Sigmoid colon (tissue), 7 donors: Measurements from ENCODE around the gene ASPN. TPM values are rescaled to one million over a fixed set of nuclear protein-coding genes. Genes with fewer than 3 reads are reported as not detected.

Source experiments
- DNase-seq: peaks from one replicate; pipeline ENCODE4 v3.0.0-alpha.2; 2019
- H3K27ac ChIP-seq, 4 donors: fragments of 200-600 bp; sonication (generic); one replicate each; pipeline ENCODE4 v1.5.1; 2016 to 2019; ENCODE audit warnings: mild to moderate bottlenecking in 1 of 4
- H3K27me3 ChIP-seq, 3 donors: fragments of 200-600 bp; sonication (generic); one replicate each; pipeline ENCODE4 v1.5.1; 2019; ENCODE audit warnings: mild to moderate bottlenecking in 1 of 3
- H3K36me3 ChIP-seq, 4 donors: fragments of 200-600 bp; sonication (generic); one replicate each; pipeline ENCODE4 v1.5.1; 2016 to 2019
- H3K4me1 ChIP-seq, 4 donors: fragments of 200-600 bp; sonication (generic); one replicate each; pipeline ENCODE4 v1.5.1; 2017 to 2019
- H3K4me3 ChIP-seq, 4 donors: fragments of 200-600 bp; sonication (generic); one replicate each; pipeline ENCODE4 v1.5.1; 2017 to 2019; ENCODE audit warnings: mild to moderate bottlenecking in 2 of 4, moderate library complexity in 1 of 4
- H3K9me3 ChIP-seq, 4 donors: fragments of 200-600 bp in 3 of 4; sonication (generic) in 3 of 4; one replicate each; pipeline versions ENCODE4 v1.5.1 to v1.6.1; 2013 to 2019
- CTCF ChIP-seq, 4 experiments: fragments of 450-650 bp in 3 of 4; fragments of 200-600 bp in 1 of 4; IDR thresholded peaks; one replicate each; pipeline ENCODE4 v1.5.1; 2016 to 2019; ENCODE audit warnings: antibody characterized with exemption in 4 of 4, mild to moderate bottlenecking in 3 of 4, moderate library complexity in 2 of 4
- EP300 ChIP-seq, 4 donors: sonication (generic); formaldehyde crosslinking; IDR thresholded peaks; one replicate each; pipeline ENCODE4 v1.6.1; 2017; ENCODE audit warnings: antibody characterized with exemption in 4 of 4
- POLR2A ChIP-seq, 2 donors: fragments of 450-650 bp; IDR thresholded peaks; one replicate each; pipeline ENCODE4 v1.6.1; 2016; ENCODE audit warnings: antibody characterized with exemption in 2 of 2, mild to moderate bottlenecking in 2 of 2, moderate library complexity in 2 of 2
- POLR2AphosphoS5 ChIP-seq, 4 donors: sonication (generic); formaldehyde crosslinking; IDR thresholded peaks; one replicate each; pipeline ENCODE4 v1.6.1; 2017; ENCODE audit warnings: antibody characterized with exemption in 4 of 4
- WGBS, 2 donors: extraction: QIAGEN DNeasy Blood & Tissue Kit; methylation state at CpG; one replicate each; pipeline ENCODE4 v1.1.7; 2013; 5-methylcytosine and 5-hydroxymethylcytosine counted together
- intact Hi-C: fragments of 100-400 bp; cut with DNase I; formaldehyde crosslinking; loops from one replicate; pipeline ENCODE4 v1.15.1; 2023
- polyA plus RNA-seq, 3 donors: library from polyadenylated mRNA; stranded (reverse); fragments of 200-250 nt; gene quantifications; one replicate each; pipeline ENCODE4 v1.2.3, GENCODE V29; 2013
- total RNA-seq, 4 donors: library from RNA; depleted of rRNA; stranded (reverse); fragments of >200 nt; gene quantifications; one replicate each; pipeline ENCODE4 v1.1.0, GENCODE V29; 2016
- donor health status: healthy with polysubstance abuse.
- donor health status: Bipolar disorder and iron deficiency.
- donor health status: healthy.

The ASPN gene
- total and polyA plus RNA-seq, 7 donors, result 1.5 to 96.9 (median 9.4) TPM

DNA sequence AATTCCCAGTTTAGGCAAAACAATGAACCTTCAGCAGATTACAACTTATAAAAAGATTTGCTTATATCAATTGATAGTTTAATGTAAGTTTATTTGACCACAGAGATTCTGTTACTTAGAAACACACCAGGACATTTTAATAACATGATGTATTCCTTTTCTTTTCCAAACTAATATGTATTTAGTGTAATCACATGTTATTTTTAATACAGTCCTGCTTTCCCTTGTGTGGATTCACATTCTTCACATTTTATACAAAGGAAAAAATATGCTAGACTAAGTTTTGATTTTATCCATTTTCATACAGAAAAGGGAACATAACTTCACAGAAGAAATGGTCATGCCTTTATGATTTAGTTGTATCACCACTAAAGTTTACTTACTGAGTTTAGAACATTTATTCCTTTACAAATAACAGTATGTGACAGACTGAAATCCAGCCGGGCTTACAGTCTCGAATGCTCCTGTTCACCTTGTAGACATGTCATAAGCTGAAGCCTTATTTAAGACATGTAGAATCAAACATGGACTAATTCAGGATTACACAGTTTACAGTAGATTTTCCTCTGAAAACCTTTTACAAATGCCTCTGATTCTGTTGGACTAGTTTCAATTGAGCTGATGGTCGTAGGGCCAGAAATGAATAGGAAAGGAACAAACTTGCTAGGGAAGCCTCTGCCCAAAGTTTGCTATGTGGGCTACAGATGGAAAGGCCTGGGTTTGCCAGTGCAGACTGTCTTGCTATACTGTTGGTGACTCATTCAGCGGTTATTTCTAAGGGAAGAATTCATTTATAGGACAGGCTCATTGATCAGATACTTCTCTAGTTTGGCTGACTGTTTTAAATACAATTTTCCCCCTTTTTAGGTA, 6.6 kb upstream of the ASPN start:
- Histone ChIP-seq H3K27ac (peak overlapping the region; percentile 30 to 78 (median 64)), H3K4me1 (peaks cover 0 to 69% (median 39%) of the 10 kb centered on the region in 4 donors), H3K4me3 (no peak overlapping the region), H3K36me3 (no peaks in the 10 kb centered on the region), H3K9me3 (no peaks in the 10 kb centered on the region), H3K27me3 (no peaks in the 10 kb centered on the region)
- intact Hi-C loops, result loop anchor here (5.0 kb wide), 1 partner anchor 118 kb away; no protein-coding TSS in a partner anchor
- TF ChIP-seq POLR2AphosphoS5 (IDR thresholded peaks at IDR 0.05) (no peak), EP300 (IDR thresholded peaks at IDR 0.05) (no peak), CTCF (IDR thresholded peaks at IDR 0.05) (no peak), POLR2A (IDR thresholded peaks at IDR 0.05) (no peak)
- 71 to 82% methylated on average over 4 of the region's 4 CpGs for WGBS, 2 donors
- no peak for DNase-seq

GRCh38 chr9:92486371-92486770, 4.1 kb upstream of the ASPN start:
- no peak for TF ChIP-seq EP300 (IDR thresholded peaks at IDR 0.05)
- no peak for TF ChIP-seq CTCF (IDR thresholded peaks at IDR 0.05)
- TF ChIP-seq POLR2A (IDR thresholded peaks at IDR 0.05), result no peak
- no peak for TF ChIP-seq POLR2AphosphoS5 (IDR thresholded peaks at IDR 0.05)
- WGBS, 2 donors, result 83 to 95% methylated on average over 3 of the region's 3 CpGs
- intact Hi-C loops, result loop anchor here (5.0 kb wide), 1 partner anchor 121 kb away; no protein-coding TSS in a partner anchor
- no peak overlapping the region for H3K27ac ChIP-seq
- no peak overlapping the region for H3K4me3 ChIP-seq
- peaks cover 0 to 70% (median 41%) of the 10 kb centered on the region in 4 donors for H3K4me1 ChIP-seq
- no peaks in the 10 kb centered on the region for H3K9me3 ChIP-seq
- no peak for DNase-seq
- H3K27me3 ChIP-seq, result no peaks in the 10 kb centered on the region
- no peaks in the 10 kb centered on the region for H3K36me3 ChIP-seq

- intact Hi-C loops, result no loop called here
Measured at GRCh38 chr9:92484563-92484962, 2.3 kb upstream of the ASPN start.

More at GRCh38 chr9:92484563-92484962, 2.3 kb upstream of the ASPN start:
- H3K36me3 ChIP-seq, result no peaks in the 10 kb centered on the region
- 87 to 94% methylated on average over 3 of the region's 3 CpGs for WGBS, 2 donors
- TF ChIP-seq CTCF (IDR thresholded peaks at IDR 0.05) (no peak), POLR2A (IDR thresholded peaks at IDR 0.05) (no peak), EP300 (IDR thresholded peaks at IDR 0.05) (no peak), POLR2AphosphoS5 (IDR thresholded peaks at IDR 0.05) (no peak)
- no peak for DNase-seq
- H3K9me3 ChIP-seq, result no peaks in the 10 kb centered on the region
- H3K27me3 ChIP-seq, result no peaks in the 10 kb centered on the region
- peaks cover 0 to 78% (median 50%) of the 10 kb centered on the region in 4 donors for H3K4me1 ChIP-seq
- no peak overlapping the region for H3K4me3 ChIP-seq
- peak overlapping the region in 2 of 4 donors; percentile 78 to 90 for H3K27ac ChIP-seq
